GM23248 (cell line): ENCODE measurements around the gene SBF2.

Source experiments
- EZH2 ChIP-seq: fragments of 200-600 bp; sonication (generic); IDR thresholded peaks from 2 replicates; pipeline ENCODE4 v1.6.1; 2018; ENCODE audit warnings: antibody characterized with exemption, mild to moderate bottlenecking; ENCODE audit not compliant: insufficient read depth, poor library complexity, severe bottlenecking
- EZH2phosphoT487 ChIP-seq: fragments of 200-600 bp; sonication (generic); IDR thresholded peaks from 2 replicates; pipeline ENCODE4 v1.6.1; 2018; ENCODE audit warnings: antibody characterized with exemption, moderate library complexity, mild to moderate bottlenecking, low read depth; ENCODE audit not compliant: insufficient read depth

- no peak for TF ChIP-seq EZH2phosphoT487
- TF ChIP-seq EZH2: no peak
Measured at GRCh38 chr11:10294290-10294953, 403 bp upstream of the SBF2 start.
